HG02571 (cell line): Measurements from ENCODE around the gene SV2C.
"Not testable (repeated sequence)": the region's sequence is repeated elsewhere in the genome, so short reads cannot be mapped to it uniquely, and the experiment has no call there.

Experiments used
- ATAC-seq: cut with Tn5 transposase; IDR thresholded peaks from one replicate; pipeline ENCODE4 v1.9.1; 2021; ENCODE audit warnings: mild to moderate bottlenecking, moderate library complexity; ENCODE audit not compliant: unreplicated experiment

SV2C gene

GRCh38 chr5:76199336-76200318 is 116.4 kb downstream of the SV2C start:
- ATAC-seq: no peak

- no peak for ATAC-seq
These were observed 119.0 kb downstream of the SV2C start for GRCh38 chr5:76202182-76202581.

GRCh38 chr5:76204191-76204590 is 121.0 kb downstream of the SV2C start:
- ATAC-seq: no peak

- ATAC-seq: no peak
These were observed 121.5 kb downstream of the SV2C start for GRCh38 chr5:76204713-76205112.

- ATAC-seq: no peak
These were observed 123.9 kb downstream of the SV2C start for GRCh38 chr5:76207120-76207519.

GRCh38 chr5:76209297-76209696 is 126.1 kb downstream of the SV2C start:
- no peak for ATAC-seq

GRCh38 chr5:76210946-76211345 is 127.8 kb downstream of the SV2C start:
- ATAC-seq: no peak

GRCh38 chr5:76213858-76214257 is 130.7 kb downstream of the SV2C start:
- ATAC-seq: no peak

- ATAC-seq: no peak
These were observed 133.6 kb downstream of the SV2C start for GRCh38 chr5:76216748-76217147.

GRCh38 chr5:76219636-76220035 is 136.5 kb downstream of the SV2C start:
- ATAC-seq: no peak

GRCh38 chr5:76221311-76221710 is 138.1 kb downstream of the SV2C start:
- no peak for ATAC-seq

GRCh38 chr5:76222318-76222717 is 139.1 kb downstream of the SV2C start:
- no peak for ATAC-seq

GRCh38 chr5:76223696-76224095 is 140.5 kb downstream of the SV2C start:
- no peak for ATAC-seq

GRCh38 chr5:76224898-76225297 is 141.7 kb downstream of the SV2C start:
- no peak for ATAC-seq

GRCh38 chr5:76225336-76225735 is 142.2 kb downstream of the SV2C start:
- ATAC-seq: no peak

GRCh38 chr5:76229900-76230299 is 146.7 kb downstream of the SV2C start:
- ATAC-seq: no peak

- ATAC-seq: no peak
These were observed 147.6 kb downstream of the SV2C start for GRCh38 chr5:76230711-76231285.

- no peak for ATAC-seq
These were observed 151.5 kb downstream of the SV2C start for GRCh38 chr5:76234665-76235064.

GRCh38 chr5:76236684-76237083 is 153.5 kb downstream of the SV2C start:
- no peak for ATAC-seq

GRCh38 chr5:76240336-76240735 is 157.2 kb downstream of the SV2C start:
- no peak for ATAC-seq

GRCh38 chr5:76242155-76242554 is 159.0 kb downstream of the SV2C start:
- ATAC-seq: not testable (repeated sequence)

- no peak for ATAC-seq
These were observed 162.4 kb downstream of the SV2C start for GRCh38 chr5:76245590-76245989.
